Muscle layer of colon (tissue), 2 donors: ENCODE data around the gene MYO5B.

Experiments used
- H3K27ac ChIP-seq: one replicate; pipeline ENCODE4 v1.7.0; 2013; ENCODE audit warnings: low read depth, mild to moderate bottlenecking, low read length, moderate library complexity
- H3K27me3 ChIP-seq, 2 donors: one replicate each; pipeline ENCODE4 v1.7.0; 2013; ENCODE audit warnings: low read length in 2 of 2, mild to moderate bottlenecking in 2 of 2; ENCODE audit not compliant: insufficient read depth in 2 of 2, control insufficient read depth in 1 of 2
- H3K36me3 ChIP-seq: one replicate; pipeline ENCODE4 v1.7.0; 2013; ENCODE audit warnings: mild to moderate bottlenecking, low read length; ENCODE audit not compliant: insufficient read depth
- H3K4me1 ChIP-seq: one replicate; pipeline ENCODE4 v1.7.0; 2013; ENCODE audit warnings: mild to moderate bottlenecking, low read length; ENCODE audit not compliant: insufficient read depth
- H3K4me3 ChIP-seq, 2 donors: one replicate each; pipeline ENCODE4 v1.7.0; 2013; ENCODE audit warnings: low read length in 2 of 2, low read depth in 1 of 2, mild to moderate bottlenecking in 1 of 2, moderate library complexity in 1 of 2
- H3K9ac ChIP-seq: one replicate; pipeline ENCODE4 v1.7.0; 2013; ENCODE audit warnings: low read length
- H3K9me3 ChIP-seq: one replicate; pipeline ENCODE4 v1.7.0; 2013; ENCODE audit warnings: mild to moderate bottlenecking, low read length
- donor health status: abdominal sarcoma.
- donor health status: Adenocarcinoma of cecum.

The MYO5B gene

DNA sequence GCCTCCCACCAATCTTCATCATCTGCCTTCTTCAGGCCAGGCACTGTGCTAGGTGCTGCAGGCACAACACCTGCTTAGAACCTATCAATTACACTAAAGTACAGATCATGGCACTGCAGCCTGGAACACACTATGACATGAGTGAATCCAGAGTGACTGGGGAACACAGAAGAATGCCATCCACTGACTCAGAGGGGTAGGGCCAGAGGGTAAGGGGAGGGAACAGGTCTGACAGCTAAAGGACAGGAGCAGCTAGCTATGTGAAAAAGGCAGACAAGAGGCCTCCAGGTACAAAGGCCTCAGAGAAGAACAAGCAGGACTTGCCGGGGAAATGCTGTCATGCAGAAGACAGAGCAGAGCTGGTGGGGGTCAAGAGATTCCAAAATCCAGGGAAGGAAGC lies 328.3 kb downstream of the MYO5B start:
- Histone ChIP-seq H3K27ac (no peak overlapping the region), H3K4me1 (no peaks in the 10 kb centered on the region), H3K27me3 (no peaks in the 10 kb centered on the region), H3K9me3 (no peaks in the 10 kb centered on the region), H3K36me3 (no peaks in the 10 kb centered on the region), H3K9ac (no peak overlapping the region), H3K4me3 (no peak overlapping the region)

DNA sequence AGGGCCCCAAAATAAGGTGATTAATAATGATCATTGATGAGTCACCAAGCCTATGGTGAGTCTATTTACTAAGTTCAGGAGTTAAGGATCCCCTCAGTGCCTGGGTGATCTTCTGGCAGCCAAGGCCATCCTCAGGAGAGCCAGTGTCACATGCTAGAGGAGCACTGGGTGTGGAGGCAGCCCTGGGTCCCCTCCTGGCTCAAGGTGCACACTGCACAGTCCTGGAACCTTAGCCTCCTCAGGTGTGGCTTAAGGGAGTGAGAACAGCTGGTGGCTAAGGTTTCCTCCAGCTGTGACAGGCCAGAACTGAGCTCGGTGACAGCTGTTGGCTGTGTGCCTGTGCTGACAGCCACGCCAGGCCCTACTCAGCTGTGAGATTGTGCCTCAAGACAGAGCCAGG lies 329.5 kb downstream of the MYO5B start:
- Histone ChIP-seq H3K4me1 (no peaks in the 10 kb centered on the region), H3K9ac (no peak overlapping the region), H3K27me3 (no peaks in the 10 kb centered on the region), H3K27ac (no peak overlapping the region), H3K4me3 (no peak overlapping the region), H3K36me3 (no peaks in the 10 kb centered on the region), H3K9me3 (no peaks in the 10 kb centered on the region)

DNA sequence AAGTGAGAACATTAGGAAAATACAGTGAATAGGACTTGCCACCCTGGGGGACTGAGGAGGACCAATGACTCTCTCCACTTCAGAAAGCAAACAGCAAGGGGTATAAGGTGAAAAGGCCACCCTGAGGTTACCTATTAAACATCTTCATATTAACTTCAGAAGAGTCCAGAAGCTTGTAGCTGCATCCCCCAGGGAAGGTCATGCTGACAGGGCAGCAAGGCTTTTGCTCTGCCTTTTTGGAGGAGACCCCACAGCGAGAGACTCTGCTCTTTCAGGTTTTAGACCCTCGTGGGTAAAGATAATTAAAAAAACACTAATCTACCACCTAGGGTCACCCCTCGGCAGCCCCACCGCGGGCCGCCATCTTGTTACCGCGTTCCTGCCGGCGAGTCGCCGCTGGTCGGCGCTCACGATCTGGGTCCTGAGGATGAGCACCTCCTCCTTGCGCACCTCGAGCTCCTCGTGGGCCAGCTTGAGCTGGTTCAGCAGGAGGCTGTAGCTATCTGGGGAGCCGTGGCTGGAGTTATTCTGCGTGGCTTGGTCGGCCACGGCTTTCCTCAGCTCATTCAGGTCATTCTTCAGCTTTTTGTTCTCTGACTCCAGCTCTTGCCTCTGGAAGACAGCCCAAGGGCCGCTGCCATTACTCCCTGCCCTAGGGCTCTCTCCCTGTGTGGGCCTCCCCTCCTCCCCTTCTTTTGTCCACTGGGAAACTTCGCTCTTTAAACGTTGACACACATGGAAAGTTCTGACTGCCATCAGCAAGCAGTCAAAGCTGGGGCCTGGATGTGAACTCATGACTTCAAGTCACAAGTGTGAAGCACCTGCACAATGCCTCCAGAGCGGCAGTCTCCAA lies 331.0 kb downstream of the MYO5B start:
- H3K4me1 ChIP-seq, result no peaks in the 10 kb centered on the region
- no peaks in the 10 kb centered on the region for H3K9me3 ChIP-seq
- H3K4me3 ChIP-seq, result no peak overlapping the region
- no peaks in the 10 kb centered on the region for H3K36me3 ChIP-seq
- no peaks in the 10 kb centered on the region for H3K27me3 ChIP-seq
- H3K9ac ChIP-seq, result no peak overlapping the region
- no peak overlapping the region for H3K27ac ChIP-seq

DNA sequence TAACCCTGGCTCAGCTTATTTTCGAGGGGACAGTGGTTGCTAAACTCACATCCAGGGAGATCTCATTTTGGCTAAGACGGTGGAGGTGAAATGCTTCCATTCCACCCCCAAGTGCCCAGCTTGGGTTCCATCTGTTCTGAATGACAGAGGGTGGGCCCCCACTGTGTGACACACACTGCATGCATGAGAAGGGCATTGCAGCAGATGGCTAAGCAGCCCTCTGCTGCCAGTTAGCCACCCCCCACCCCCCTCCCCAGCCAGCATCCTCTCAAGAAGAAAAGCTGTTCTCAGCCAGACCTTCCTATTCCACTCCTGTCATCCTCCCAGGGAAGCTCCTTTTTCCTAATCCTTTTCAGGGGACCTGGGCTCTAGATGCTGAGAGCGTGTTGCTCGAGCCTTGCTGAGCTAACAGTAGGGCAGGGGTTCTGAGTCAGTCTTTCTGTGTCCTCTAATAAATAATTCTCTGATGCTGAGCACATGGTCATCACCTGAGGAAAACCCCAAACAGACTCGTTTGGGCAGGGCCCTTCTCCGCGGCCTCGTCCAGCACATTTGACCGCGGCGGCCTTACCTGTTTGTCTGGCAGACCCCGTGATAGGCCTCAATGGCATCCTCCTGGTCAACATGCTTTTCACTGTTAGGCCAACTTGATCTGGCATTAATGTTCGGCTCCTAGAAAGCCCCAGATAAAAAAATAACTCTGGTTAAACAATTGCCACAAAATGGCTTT lies 332.1 kb downstream of the MYO5B start:
- Histone ChIP-seq H3K27ac (no peak overlapping the region), H3K4me1 (no peaks in the 10 kb centered on the region), H3K9me3 (no peaks in the 10 kb centered on the region), H3K36me3 (no peaks in the 10 kb centered on the region), H3K27me3 (no peaks in the 10 kb centered on the region), H3K9ac (no peak overlapping the region), H3K4me3 (no peak overlapping the region)

DNA sequence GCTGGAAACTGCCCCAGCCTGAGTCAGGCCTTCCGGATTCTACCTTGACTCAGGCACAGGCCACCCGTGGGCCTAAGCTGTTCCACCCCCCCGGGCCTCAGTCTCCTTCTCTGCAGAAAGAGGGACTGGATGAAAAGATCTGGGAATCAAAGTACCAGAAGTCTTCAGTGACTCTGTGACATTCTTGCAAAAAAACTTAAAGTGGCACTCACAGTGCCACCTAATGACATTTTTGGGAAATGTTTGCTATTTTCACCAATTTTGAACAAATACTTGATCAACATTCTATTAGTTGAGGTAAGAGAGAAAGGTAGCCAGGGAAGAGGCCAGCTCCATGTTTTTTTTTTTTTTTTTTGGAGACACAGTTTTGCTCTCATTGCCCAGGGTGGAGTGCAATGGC lies 333.3 kb downstream of the MYO5B start:
- no peak overlapping the region for H3K27ac ChIP-seq
- H3K9me3 ChIP-seq, result no peaks in the 10 kb centered on the region
- H3K9ac ChIP-seq, result no peak overlapping the region
- no peak overlapping the region for H3K4me3 ChIP-seq
- H3K36me3 ChIP-seq, result no peaks in the 10 kb centered on the region
- H3K4me1 ChIP-seq, result no peaks in the 10 kb centered on the region
- no peaks in the 10 kb centered on the region for H3K27me3 ChIP-seq

DNA sequence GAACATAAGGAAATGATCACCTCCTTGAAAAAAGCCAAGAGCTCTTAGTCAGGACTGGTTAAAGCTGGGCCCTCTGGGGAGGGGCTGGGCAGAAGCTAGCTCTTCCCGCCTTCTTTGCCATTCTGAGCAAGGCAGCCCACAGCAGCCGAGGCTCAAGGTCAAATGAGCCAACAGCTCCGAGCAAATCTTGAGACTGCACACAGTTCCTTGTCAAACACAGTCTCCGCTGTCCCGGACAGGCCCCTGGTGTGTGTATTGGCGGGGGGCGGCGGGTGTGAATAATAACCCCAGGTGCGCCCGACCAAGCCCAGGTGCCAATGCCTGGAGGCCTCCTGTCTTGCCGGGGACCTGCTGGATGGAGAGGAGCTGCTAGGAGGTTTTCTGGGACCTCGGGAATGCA lies 335.2 kb downstream of the MYO5B start:
- Histone ChIP-seq H3K36me3 (no peaks in the 10 kb centered on the region), H3K27me3 (no peaks in the 10 kb centered on the region), H3K27ac (no peak overlapping the region), H3K9ac (no peak overlapping the region), H3K4me1 (no peaks in the 10 kb centered on the region), H3K9me3 (no peaks in the 10 kb centered on the region), H3K4me3 (no peak overlapping the region)

DNA sequence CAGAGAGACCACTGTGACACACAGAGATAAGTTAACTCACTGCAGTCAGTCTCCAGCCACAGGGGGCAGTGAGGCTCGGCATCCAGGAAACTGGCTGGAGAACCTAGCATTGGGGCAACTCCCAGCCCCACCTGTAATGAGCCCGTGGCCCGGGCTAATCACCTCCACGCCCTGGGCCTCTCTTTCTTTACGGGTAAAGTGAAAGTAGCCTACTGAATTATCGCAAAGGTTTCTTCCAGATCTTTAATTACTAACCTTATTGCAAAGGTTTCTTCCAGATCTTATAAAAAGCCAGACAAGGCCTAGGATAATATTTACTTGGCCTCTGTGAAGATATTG lies 336.0 kb downstream of the MYO5B start:
- Histone ChIP-seq H3K36me3 (no peaks in the 10 kb centered on the region), H3K4me3 (no peak overlapping the region), H3K27me3 (no peaks in the 10 kb centered on the region), H3K9me3 (no peaks in the 10 kb centered on the region), H3K27ac (no peak overlapping the region), H3K4me1 (no peaks in the 10 kb centered on the region), H3K9ac (no peak overlapping the region)

DNA sequence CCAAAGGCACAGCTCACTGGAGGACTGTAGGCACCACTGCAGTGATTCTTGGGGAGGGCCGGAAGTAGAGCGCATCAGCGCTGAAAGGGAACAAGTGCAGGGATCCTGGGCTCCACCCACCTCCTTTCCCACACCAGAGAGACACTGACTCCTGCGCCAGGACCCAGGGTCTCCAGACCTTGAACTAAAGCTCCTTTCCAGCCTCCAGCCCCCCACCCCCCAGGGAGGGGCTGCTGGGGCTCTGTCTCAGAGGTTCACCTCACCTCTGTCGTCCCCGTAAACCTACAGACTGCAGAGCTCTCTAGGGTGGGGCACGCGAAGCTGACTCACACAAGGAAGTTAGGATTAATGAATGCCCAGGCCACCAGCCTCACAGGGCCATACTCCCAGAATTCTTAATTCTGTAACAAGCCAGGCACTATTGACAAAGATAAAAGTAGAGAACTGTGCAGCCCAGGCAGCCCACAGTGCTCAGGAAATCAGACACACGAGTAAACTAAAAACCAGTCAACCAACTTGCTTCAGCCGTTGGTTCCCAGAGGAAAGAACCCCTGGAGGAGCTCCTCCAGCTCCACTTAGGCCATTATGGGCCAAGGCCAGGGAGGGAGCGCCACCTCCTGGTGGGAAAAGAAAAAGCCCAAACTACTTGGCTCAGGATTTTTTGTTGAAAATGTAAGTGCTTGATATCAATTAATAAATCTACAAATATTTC lies 336.5 kb downstream of the MYO5B start:
- Histone ChIP-seq H3K36me3 (no peaks in the 10 kb centered on the region), H3K9ac (no peak overlapping the region), H3K9me3 (no peaks in the 10 kb centered on the region), H3K4me3 (no peak overlapping the region), H3K27me3 (no peaks in the 10 kb centered on the region), H3K27ac (no peak overlapping the region), H3K4me1 (no peaks in the 10 kb centered on the region)

DNA sequence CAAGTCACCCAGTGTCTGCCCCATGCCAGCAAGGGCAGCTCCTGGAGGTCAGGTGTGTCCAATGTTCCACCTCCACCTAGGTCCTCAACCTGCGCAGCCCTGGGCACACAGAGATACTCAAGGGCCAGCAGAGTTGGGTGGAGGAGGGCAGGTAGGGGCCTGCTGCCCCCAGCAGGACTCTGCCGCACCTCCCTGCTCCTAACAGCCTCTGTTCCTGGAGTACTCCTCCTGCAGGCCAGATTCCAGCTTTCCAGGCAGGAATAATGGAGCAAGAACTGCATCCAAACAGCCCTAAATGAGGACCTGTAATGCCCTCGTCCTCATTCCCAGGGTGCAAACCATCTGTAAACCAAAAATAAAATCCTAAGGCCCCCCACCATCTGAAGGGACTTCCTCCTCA lies 337.2 kb downstream of the MYO5B start:
- no peaks in the 10 kb centered on the region for H3K27me3 ChIP-seq
- H3K27ac ChIP-seq, result no peak overlapping the region
- no peak overlapping the region for H3K4me3 ChIP-seq
- H3K9ac ChIP-seq, result no peak overlapping the region
- no peaks in the 10 kb centered on the region for H3K36me3 ChIP-seq
- H3K4me1 ChIP-seq, result no peaks in the 10 kb centered on the region
- no peaks in the 10 kb centered on the region for H3K9me3 ChIP-seq

DNA sequence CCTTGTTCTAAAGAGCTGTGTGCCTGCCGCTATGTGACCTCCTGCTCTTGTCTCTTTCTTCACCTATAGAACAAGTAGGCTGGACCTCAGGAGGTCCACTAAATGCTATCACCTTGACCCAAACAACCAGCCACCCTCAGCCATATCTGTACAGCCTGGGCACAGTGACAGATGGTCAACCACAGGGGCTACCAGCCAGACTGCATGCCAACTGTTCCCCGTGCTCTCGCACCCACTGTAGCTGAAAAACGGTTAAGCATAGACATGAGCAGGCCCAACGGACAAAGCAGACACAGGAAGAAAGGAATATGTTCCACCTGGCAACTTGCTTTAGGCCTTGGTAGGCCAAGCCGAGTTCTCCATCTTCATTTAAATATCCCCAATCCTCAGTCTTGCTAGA lies 338.5 kb downstream of the MYO5B start:
- no peaks in the 10 kb centered on the region for H3K4me1 ChIP-seq
- no peak overlapping the region for H3K27ac ChIP-seq

DNA sequence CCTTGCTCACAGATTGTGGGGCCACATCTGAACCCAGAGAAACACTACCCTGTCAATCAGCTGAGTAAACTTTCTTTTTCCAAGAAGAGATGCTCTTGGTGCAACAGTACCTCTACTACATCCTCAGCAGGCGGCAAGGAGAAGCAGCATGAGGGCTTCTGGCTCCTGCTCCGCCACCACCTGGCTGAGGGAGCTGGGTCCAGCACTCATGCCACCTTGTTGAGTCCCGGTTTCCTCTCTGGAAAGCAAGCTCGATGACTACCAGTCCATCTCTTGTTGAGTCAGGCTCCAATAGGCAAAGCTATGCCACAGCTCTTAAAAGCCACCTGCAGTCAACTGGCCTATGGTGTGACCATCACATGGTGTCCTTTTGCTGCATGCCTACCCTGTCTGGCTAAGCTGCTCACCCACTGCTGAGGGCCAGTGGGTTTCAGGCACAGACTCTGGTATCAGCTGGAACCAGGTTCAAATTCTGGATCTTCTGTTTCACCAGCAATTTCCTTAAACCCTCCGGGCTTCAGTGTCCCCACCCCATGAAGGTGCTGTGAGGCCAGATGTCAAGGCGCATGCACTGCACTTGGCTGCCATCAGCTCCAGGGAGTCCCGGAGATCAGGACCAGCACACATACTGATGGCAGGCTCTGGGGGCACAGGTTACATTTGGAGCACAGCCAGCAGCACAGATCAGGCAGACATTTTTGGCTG lies 339.1 kb downstream of the MYO5B start:
- H3K9me3 ChIP-seq, result no peaks in the 10 kb centered on the region
- H3K4me3 ChIP-seq, result no peak overlapping the region
- H3K27ac ChIP-seq, result no peak overlapping the region
- H3K4me1 ChIP-seq, result no peaks in the 10 kb centered on the region
- no peak overlapping the region for H3K9ac ChIP-seq
- H3K27me3 ChIP-seq, result peaks cover 0 to 3% of the 10 kb centered on the region in 2 donors
- H3K36me3 ChIP-seq, result no peaks in the 10 kb centered on the region

More for the DNA sequence above, 338.5 kb downstream of the MYO5B start:
- H3K27me3 ChIP-seq, result no peaks in the 10 kb centered on the region
- H3K9ac ChIP-seq, result no peak overlapping the region
- no peak overlapping the region for H3K4me3 ChIP-seq
- no peaks in the 10 kb centered on the region for H3K36me3 ChIP-seq
- no peaks in the 10 kb centered on the region for H3K9me3 ChIP-seq
